ENCODE measurements around the gene DUSP3.

DNA sequence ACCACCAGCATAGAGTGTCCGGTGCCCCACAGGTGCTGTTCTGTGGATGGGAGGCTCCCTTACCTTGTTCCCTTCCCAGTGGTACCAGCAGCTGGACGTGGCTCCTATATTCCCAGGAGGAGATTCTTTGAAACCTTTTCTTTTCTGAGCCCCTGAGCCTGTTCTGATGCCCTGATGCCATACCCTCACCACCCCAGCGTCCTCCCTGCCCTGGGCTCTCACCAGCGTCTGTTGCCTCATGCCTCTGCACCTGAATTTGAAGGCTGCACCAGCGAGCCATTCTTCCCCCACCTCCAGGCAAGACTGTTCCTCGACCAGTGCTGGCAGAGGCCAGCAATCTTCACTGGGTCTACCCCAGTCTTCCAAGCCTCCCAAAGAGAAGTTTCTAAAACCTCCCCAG, 20.7 kb downstream of the DUSP3 start:
- TF ChIP-seq MXI1 (conservative IDR thresholded peaks at IDR 0.05; ENCODE audit: poor library complexity, severe bottlenecking): no peak
- no peak for TF ChIP-seq REST (IDR thresholded peaks at IDR 0.05; ENCODE audit: borderline replicate concordance)
- no peak for TF ChIP-seq EZH2 (IDR thresholded peaks at IDR 0.05; ENCODE audit: borderline replicate concordance, insufficient read depth, low read length, poor library complexity, severe bottlenecking)

All from neural cell (in vitro differentiated cells).